ENCODE data around the gene USP46.
A peak's percentile ranks its signal among the peaks of the same experiment; 100 is the strongest.

Gene USP46

DNA sequence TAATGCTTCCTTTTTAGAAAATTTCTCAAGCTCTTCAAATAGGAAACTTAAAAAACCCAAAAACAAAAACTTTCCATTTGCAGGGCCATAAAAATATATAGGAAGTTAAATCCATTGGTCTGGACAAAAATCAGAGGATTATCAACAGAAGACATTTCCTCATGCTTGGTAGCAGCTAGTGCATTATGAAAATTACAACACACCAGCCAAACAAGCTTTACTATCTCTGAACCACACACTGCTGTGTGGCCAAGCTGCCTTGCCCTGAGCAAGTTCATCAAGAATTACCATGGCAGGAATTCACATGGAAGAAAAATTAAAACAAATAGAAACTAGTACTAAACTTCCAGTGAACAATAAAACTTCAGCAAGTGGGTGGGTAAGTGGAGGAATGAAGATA, 3.6 kb downstream of the USP46 start:
- DNase-seq (ENCODE audit: low read depth) = no peak

DNA sequence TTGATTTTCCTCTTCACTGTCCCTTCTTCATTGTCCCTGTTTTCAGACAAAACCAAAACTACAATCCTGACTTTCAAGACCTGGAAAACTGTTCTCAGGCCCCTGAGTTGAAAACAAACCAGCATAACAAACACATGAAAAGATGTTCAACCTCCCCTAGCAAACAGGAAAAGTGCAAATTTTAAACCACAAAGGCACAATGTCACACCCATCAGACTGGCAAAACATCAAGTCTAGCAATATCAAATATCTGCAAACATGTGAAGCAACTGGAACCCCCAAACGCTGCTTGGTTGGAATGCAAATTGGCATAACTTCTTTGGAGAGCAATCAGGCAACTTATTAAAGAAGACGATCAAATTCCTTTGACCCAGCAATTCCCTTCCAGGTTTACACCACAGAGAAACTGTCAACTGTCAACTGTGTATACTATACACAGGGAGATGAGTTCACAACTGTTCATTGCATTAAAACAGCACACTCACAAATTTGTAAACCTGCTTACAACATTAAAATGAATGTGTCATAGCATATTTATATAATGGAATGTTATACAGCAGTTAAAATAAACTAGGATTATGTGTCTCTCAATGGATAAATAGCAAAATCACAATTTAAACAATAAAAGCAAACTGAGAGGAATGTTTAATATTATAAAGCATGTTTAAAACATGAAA, 7.0 kb downstream of the USP46 start:
- no peak for DNase-seq (ENCODE audit: low read depth)

DNA sequence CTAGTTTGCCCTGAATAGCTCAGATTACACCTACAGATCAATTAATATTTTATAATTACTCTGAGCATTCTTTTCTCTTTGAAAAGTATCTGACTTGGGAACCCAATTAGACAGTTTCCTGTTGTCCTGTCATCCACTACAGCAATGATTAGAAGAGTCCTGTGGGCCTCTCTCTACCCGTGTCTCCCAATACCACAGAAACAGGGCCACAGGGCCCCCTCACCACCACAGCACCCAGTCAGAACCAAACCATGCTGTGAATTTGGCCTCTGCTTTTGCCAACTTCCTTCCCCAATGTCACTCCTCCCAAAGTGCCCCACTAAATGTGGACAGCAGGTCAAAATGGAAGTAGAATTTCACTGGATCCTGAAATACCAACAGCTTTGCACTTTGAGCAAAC, 10.3 kb downstream of the USP46 start:
- no peak for DNase-seq (ENCODE audit: low read depth)

DNA sequence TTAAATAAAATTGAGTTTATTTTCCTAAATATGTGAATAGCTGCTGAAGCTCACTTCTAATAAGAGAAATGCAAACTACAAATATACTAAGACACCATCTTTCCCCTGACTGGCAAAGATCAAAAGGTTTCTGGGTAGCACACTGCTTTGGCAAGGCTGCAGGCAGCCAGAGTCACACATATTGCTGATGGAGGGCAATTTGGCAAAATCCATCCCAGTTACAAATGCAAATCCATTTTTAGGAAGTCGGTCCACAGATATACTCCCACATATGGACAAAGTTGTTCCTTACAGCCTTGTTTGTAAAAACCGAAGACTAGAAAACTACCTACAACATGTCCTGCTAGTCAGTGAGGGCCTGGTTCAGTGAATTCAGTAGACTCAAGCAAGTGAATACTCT, 12.4 kb downstream of the USP46 start:
- DNase-seq (ENCODE audit: low read depth) = no peak

DNA sequence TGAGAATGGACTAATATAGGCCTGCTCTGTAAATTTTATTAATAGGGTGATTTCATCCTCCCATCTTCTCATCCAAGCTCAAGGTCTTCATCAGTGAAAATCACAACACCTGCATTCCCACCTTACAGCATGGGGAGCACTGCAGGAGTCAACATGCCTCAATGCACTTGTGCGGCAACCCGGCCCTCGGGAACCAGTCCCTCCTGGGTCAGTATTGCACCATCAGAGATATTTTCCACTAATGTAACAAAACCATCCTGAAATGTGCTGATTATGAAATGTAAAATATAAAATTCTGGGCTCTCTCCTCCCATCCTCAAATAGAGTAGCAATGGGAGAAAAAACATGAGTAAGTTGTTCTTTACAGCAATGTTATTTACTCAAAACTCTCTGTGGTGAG, 13.0 kb downstream of the USP46 start:
- no peak for DNase-seq (ENCODE audit: low read depth)

DNA sequence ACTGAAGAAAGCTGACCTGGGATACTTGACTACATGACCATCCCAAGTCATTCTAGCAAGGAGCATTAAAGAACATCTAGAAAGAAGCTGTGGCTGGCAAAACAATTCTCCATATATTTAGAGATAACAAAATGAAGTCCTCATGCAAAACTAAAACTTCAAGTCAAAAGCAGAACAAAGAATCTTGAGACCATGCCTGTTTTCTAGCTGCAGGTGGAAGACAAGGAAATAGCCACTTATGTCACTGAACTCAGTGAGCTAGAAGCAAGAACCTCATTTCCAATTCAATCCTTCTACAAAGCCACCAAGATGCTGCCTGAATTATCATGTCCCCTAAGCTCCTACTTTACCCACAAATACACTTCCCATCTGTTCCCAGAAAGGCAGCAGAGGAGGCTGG, 13.8 kb downstream of the USP46 start:
- DNase-seq (ENCODE audit: low read depth) = no peak

DNA sequence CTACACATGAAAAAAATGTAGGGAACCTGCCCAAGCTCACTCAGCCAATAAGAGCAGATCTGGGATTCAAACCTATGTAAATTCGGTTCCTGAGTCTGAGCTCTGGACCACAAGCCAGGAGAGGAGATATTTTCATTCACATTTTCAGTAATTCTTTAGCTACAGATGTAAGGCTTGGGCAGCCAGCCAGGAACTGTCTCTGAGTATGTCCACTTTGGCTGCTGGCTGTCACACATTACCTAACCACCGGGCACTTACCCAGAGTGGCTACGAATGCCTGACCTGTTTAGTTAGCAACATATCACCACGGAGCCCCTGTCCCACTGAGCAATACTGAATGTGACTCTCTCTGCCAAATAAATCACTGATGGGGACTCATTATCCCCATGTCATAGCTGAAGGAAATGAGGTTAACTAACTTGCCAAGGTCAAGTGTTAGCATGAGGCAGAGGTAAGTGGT, 15.3 kb downstream of the USP46 start:
- peak; percentile 46 for DNase-seq (ENCODE audit: low read depth)

DNA sequence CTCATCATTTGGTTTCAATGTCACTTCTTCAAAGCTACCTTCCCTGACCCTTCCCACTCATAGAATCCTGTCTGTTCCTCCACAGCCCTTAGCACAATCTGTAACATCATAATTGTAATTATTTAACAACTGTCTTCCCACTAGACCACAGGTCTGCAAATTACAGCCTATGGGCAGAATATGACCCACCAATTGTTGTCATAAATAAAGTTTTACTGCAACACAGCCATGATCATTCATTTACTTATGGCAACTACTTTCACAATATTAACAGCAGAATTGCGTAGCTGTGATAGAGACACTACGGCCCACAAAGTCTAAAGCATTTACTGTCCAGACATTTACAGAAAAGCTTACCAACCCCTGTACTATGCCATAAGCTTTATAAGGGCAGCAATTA, 15.9 kb downstream of the USP46 start:
- DNase-seq (ENCODE audit: low read depth) = no peak

DNA sequence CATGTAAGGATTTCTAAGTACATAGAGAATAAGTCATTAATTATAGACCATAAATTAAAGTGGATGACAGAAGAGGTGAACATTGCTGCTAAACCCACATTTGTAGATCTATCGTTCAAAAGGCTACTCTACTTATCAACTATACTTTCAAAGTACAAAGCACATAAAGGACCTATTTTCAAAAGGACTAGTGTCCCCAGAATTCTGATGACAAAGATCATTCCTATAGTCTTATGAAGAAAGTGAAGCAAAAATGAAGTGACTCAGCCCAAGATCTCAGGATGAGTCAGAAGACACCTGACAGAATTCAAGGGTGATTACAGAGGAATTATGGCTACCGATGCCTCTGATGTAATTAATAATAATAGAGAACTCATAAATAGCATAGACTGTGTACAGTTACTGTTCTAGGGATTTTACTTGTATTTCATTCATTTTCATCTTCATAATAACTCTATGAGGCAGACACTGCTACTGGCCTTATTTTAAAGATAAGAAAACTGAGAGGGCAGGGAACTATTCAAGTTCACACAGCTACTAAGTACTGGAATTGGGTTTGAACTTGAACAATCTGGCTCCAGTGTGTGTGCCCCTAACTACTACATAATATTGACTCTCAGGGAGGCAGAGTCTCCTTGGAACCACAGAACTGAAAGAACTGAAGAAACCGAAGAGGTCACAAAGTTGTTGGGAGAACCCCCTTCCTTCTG, 17.1 kb downstream of the USP46 start:
- no peak for DNase-seq (ENCODE audit: low read depth)

DNA sequence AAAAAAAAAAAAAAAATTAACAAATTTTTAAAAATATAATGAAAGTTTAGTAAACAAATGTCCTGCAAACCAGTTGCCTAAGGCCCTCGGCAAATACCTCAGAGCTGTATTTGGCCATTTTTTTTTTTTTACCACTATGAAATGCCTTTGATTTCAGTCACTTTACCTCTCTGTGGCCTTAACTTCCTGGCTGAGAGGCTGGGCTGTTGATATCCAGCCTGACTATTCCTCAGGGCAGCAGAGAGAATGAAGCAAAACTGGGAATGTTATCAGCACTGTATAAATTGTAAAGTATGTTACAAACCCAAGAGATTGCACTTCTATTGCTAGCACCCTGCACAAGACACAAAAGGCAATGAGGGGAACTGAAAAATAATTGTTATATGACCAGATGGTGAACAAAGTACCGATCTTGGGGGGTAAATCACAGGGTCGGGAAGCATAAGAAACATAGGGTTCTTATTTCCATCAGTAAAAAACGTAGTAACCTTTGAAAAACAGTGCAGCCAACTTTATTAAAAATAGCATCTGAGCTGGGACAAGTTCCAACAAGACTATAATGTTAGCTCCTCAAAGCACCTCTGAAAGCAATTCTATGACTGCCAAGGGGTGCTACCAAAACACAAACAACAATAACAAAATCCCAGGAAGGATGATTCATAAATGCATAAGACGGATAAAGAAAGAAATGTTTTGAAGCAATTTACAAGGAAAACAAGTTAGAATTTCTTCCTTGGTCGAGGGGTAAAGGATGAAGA, 18.1 kb downstream of the USP46 start:
- DNase-seq (ENCODE audit: low read depth) = no peak

DNA sequence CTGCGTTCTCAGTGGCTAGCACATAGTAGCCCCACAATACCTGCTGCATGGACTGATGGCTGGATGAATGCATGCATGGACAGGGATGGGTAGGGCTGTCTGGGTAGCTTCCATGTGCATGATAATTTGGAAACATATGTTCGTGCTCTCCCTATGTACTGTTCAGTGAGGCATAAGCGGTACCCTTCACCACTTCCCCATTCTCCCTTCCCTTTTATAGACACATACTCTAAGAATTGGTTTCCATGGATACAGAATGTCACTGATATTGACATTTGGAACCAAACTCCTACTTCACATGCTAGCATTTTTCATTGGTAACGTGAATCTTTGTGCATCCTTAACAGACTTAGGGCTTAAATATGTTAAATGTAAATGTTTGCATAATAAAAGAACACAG, 20.4 kb downstream of the USP46 start:
- DNase-seq (ENCODE audit: low read depth) = no peak

DNA sequence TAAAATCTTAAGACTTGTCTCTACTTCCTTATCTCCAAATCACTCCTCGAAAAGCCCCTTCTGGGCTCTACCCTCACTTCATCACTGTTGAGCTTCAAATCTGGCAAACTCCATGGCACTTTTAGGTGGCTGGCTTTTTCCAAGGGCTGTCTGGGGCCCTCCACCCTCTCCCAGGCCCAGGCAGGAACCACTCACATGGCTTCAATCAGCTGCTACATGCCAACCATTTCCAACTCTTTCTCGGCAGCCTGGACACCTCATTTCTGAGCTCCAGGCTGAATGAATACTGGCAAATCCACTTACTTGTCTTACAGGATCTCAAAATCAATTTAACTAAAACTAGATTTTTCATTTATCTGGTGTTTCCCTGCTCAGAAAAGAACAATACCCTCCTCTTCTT, 22.0 kb downstream of the USP46 start:
- no peak for DNase-seq (ENCODE audit: low read depth)

DNA sequence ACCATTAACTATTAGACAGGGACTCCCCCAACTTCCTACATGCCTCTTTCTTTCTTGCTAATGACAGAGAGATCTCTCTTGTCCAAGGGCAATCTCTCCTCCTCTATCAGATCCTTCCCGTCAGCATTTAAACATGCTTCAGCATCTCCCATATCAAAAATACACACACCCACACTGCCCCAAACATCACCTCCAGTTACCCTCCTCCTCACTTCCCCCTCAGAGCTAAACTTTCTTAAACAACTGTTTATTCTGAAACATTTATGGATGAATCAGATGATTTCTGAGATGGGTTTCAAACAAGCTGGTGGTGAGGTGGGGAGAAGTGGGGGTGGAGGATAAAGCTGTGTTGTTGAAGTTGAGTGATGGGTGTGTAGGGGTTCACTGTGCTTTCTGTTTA, 23.5 kb downstream of the USP46 start:
- no peak for DNase-seq (ENCODE audit: low read depth)

DNA sequence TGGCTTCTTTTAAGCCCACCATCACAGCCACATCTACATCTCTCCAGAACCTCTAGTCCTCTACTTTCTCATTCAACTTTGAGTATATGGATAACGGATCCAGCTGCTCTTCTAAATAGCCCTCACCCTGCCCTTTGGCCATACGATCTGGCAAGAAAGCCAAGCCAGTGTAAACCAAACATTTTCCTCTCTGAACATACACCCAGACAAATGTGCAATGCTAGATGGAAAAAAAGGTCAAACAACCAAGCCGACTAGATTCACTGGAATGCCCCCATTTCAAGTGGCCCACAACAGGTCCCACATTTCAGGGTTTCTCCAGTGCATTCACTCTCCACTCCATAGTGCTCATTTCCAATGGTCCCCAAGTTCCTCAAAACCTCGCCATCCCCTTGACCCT, 24.0 kb downstream of the USP46 start:
- no peak for DNase-seq (ENCODE audit: low read depth)

DNA sequence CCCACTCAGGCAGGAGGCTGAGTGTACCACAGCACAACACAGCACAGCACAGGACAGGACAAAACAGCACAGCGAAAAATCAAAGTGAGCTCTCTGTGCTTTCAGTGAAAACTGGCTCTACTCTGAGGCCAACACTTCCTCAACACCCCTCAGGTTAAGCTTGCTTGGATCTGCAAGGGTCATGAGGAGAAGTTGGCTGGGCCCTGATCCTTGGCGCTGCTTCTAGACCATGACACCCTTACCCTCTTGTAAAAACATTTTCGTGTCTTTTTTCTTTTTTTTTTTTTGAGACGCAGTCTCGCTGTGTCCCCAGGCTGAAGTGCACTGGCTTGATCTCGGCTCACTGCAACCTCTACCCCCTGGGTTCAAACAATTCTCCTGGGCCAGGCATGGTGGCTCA, 25.3 kb downstream of the USP46 start:
- DNase-seq (ENCODE audit: low read depth) = no peak

DNA sequence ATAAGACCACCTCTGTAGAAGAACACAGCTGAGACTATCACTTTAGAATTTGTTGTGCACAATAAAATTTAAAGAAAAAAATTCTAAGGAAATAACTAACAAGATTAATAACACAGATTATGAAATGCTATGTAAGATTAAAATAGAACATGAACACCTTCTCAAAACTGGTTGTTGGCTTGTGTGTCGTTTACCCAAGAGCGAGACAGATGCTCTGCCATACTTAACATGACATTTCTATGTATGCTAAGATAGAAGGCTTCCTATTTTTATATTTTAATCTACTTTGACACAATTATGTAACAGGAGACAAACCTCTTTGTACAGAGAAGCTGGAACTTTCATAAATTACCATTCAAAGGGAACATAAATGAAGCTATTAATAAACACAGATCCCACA, 30.1 kb downstream of the USP46 start:
- no peak for DNase-seq (ENCODE audit: low read depth)

DNA sequence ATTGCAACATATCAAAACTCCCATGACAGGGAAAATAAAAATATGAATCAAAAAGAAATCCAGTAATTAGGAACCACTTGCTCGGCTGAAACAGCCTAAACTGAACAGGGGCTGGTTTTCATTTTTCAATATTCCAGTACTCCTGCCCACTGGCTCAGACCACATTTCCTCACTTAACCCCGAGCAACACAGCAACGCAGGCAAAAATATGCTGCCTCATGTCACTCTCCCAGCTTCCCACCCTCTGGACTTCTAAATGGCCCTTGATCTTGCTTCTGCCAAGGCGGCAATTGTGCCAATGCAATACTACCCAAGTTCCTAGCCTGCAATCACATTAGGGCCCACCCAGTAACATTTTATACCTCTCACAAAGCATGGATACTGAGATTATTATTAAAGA, 30.6 kb downstream of the USP46 start:
- DNase-seq (ENCODE audit: low read depth) = no peak

DNA sequence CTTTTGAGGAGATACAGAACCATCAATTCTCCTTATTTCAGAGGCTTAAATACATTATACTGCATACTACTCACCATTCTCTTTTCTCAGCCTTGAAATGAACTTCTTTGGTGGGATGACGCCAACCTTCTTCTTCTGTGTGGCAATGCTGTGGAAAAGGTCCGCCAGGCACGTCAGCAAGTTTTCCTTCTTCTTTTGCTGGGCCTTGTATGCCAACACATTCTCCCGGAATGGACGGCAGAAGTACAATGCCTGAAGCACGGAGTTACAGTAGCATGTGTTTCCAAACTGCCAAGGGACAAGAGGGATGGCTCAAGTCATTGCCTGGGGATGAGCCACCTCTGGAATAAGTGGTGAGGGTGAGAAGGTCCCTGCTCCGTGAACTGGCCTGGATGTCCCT, 31.2 kb downstream of the USP46 start:
- no peak for DNase-seq (ENCODE audit: low read depth)

DNA sequence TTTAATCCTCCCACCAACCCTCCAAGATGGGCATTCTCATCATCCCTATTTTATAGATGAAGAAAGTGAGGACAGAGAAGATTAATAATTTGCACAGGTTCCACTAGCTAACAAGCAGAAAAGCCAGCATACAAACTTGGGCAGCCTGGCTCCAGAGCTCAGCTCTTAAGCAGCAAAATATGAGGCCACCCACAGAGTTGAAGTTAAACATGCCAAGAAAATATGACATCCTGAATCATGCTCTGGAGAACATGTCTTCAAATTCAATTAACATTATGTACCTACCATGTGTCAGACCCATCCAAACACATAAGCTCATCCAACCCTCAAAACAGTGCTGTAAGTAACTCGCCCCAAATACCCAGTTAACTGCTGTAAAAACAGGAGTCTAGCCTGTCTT, 33.9 kb downstream of the USP46 start:
- DNase-seq (ENCODE audit: low read depth) = no peak

DNA sequence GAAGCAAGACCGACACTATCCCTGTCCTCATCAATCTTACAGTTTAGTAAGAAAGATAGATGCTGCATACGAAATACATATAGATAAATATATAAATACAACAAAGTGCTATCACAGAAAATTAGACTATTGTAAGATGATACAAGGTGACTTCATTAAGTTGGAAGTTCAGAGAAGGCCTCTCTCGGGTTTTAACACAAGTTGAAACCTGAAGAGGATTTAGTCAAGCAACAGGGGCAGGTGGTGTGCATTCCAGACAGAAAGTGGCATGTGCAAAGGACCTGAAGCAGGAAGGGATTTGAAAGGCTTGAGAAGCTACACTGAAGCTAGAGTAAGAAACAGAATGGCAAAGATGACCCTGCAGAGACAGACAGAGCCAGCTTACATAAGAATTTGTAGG, 36.5 kb downstream of the USP46 start:
- DNase-seq (ENCODE audit: low read depth) = no peak

DNA sequence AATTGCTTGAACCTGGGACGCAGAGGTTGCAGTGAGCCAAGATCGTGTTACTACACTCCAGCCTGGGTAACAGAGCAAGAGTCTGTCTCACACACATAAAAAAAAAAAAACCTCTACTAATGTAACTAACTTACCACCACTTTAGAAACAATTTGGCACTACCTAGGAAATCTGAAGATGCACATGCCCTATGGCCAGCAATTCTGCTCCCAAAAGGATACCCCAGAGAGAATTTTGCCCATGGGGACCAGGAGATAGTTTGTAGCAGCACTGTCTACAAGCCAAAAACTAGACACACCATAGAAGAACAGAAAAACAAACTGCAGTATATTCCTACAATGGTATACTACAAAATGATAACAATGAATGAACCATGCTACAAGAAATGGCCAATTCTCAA, 37.5 kb downstream of the USP46 start:
- DNase-seq (ENCODE audit: low read depth) = no peak

DNA sequence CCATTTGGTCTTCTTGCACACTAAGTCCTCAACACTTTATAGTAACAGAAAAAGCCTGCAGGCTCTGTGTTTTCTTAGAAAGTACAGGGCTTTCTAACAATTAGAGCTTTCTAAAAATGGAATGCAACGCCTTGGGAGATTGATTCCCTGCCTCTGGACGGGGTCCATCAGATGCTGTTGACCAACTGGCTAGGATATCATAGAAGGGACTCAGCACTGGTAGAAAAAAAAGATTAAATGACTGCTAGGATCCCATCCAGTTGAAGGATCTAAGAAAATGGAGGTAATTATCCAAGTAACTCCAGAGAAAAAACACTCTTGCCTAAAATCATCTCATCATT, 39.5 kb downstream of the USP46 start:
- no peak for DNase-seq (ENCODE audit: low read depth)

DNA sequence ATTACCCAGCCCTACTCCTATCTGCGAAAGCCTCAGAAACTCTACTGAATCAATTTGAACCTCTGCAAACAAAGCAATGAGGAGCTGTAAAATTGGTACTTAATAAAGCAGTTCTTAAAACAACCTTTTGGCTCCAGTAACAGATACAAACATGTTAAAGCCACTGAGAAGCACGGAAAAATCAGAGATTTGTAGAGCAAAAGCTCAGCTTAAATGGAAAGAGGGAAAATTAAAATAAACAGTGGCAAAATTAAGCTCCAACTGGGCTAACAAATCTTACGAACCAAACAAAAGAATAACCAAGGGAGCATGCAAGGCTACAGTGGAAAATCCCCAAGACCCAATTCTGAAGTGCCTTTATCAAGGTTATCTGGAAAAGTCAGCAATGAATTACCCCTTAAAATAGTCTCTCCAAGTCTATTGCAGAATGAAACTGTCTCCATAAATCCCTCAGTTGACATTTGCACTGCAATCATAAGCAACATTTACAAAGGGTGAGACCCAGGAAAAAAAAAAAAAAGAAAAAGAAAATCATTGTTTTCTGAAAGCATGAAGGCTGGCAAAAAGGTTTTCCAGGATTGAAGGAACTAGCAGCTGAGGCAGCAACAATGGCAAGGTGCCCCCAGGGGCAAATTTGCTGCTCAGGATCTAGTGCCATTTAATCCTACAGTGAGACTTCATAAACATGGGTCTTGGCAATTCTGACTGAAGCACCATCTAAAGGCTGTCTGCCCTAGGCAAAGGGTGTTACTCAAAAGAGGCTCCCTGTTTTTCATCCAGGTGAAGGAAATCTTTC, 40.1 kb downstream of the USP46 start:
- no peak for DNase-seq (ENCODE audit: low read depth)

Data from GM04504 (cell line).